ENCODE results near the gene ATXN10. TPM values are rescaled to one million over a fixed set of nuclear protein-coding genes. Genes with fewer than 3 reads are reported as not detected.

The ATXN10 gene, protein sequence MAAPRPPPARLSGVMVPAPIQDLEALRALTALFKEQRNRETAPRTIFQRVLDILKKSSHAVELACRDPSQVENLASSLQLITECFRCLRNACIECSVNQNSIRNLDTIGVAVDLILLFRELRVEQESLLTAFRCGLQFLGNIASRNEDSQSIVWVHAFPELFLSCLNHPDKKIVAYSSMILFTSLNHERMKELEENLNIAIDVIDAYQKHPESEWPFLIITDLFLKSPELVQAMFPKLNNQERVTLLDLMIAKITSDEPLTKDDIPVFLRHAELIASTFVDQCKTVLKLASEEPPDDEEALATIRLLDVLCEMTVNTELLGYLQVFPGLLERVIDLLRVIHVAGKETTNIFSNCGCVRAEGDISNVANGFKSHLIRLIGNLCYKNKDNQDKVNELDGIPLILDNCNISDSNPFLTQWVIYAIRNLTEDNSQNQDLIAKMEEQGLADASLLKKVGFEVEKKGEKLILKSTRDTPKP
- total RNA-seq (2022; extraction: Qiagen RNA extraction): 87.5 to 109 TPM (median 104 TPM) in 5 replicates

DNA sequence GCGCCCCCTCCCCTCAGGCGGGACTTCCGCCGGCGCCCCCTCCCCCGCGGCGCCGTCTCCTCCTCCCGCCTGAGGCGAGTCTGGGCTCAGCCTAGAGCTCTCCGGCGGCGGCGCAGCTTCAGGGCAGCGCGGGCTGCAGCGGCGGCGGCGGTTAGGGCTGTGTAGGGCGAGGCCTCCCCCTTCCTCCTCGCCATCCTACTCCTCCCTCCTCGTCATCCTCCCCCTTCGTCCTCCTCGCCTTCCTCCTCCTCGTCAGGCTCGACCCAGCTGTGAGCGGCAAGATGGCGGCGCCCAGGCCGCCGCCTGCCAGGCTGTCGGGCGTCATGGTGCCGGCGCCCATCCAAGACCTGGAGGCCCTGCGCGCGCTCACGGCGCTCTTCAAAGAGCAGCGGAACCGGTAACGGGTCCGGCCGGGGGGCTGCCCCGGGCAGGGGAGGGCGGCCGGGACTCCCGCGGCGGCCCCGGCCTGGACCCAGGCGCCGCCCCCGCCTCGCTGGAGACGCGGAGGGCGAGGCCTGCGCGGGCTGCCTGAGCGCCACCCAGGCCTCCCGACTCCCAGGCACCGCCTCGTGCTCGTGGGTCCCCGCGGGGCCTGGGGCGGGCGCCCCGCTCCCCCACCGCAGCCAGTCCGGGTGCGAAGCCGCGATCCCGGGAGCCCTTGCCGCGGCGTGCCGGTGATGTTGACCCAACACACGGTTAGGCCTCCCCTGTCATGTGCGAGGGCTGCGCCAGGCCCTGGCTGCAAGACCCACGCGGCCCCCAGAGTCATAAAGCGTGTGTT is at the start of gene ATXN10:
Gene ATXN10 (plus strand): TSS at position 52 of the 781 bp plus-strand sequence. CDS start 230 bp downstream, at position 282.

Other genes with a start within 250 kb of the ATXN10 start
- 35.9 to 51.1 TPM (median 49.6 TPM) in 5 replicates for gene FBLN1, start 169.0 kb upstream of the ATXN10 start, total RNA-seq (2022; extraction: Qiagen RNA extraction)